K562 (cell line): ENCODE data around the gene UQCRHL. TPM values are rescaled to one million over a fixed set of nuclear protein-coding genes. Genes with fewer than 3 reads are reported as not detected.
"Not testable (repeated sequence)": the region's sequence is repeated elsewhere in the genome, so short reads cannot be mapped to it uniquely, and the experiment has no call there.

Experiments
- ATAC-seq: fragments of 200-7000 bp; cut with Tn5 transposase; 3 replicates; pipeline ENCODE4 v1.9.1; 2020; ENCODE audit warnings: moderate library complexity
- BruUV-seq: library from RNA; stranded (reverse); fragments of 400-500 nt; replicated peaks from 2 replicates; lab custom pipeline; 2021; lab: Mats Ljungman, UMichigan
- CTCF ChIA-PET: fragments of 300-600 bp; formaldehyde crosslinking; extraction: SDS; loops from one replicate; lab custom pipeline; 2021; ENCODE audit warnings: low intra/inter-chr PET ratio; lab: Yijun Ruan, JAX
- POLR2A ChIA-PET: fragments of 300-600, 350-650 bp; sonication (Branson Sonifier 250); formaldehyde crosslinking; extraction: SDS; loops from one replicate; lab custom pipeline; 2021; ENCODE audit warnings: antibody characterized with exemption, inconsistent platforms; lab: Yijun Ruan, JAX
- DNase-seq, 4 experiments: peaks; one replicate each; pipeline versions ENCODE4 v3.0.0 to v3.0.0-alpha.2; 2011 to 2018; ENCODE audit warnings: low spot score in 3 of 4, mixed read lengths in 3 of 4; ENCODE audit errors: extremely low read depth in 1 of 4
- FAIRE-seq: peaks from 2 replicates; lab custom pipeline; 2011; peaks lifted over from hg19 to GRCh38; lab: Jason Lieb, UNC
- H2AFZ ChIP-seq: 2 replicates; pipeline ENCODE4 v1.6.0; 2011; ENCODE audit warnings: low read depth, low read length, control low read depth, inconsistent platforms
- H3K27ac ChIP-seq: fragments of 200-600 bp; 3 replicates; pipeline ENCODE4 v1.8.0; 2011; ENCODE audit warnings: low read depth, mild to moderate bottlenecking, control low read depth, inconsistent platforms, low read length, moderate library complexity, mixed read lengths; ENCODE audit errors: extremely low read depth
- H3K27me3 ChIP-seq, 2 experiments: fragments of 300-600 bp in 1 of 2; 2 replicates in 1 of 2; 3 replicates in 1 of 2; pipeline versions ENCODE4 v1.6.0 to v1.8.0; 2011; ENCODE audit warnings: inconsistent platforms in 2 of 2, low read length in 2 of 2, mild to moderate bottlenecking in 1 of 2, mixed read lengths in 1 of 2, moderate library complexity in 1 of 2; ENCODE audit not compliant: control insufficient read depth in 2 of 2, insufficient read depth in 2 of 2
- H3K36me3 ChIP-seq: fragments of 300-600 bp; 3 replicates; pipeline ENCODE4 v1.8.0; 2011; ENCODE audit warnings: mild to moderate bottlenecking, low read length, inconsistent platforms; ENCODE audit not compliant: control insufficient read depth, insufficient read depth
- H3K4me1 ChIP-seq, 2 experiments: fragments of 200-600 bp in 1 of 2; replicated peaks in 1 of 2; 2 replicates in 1 of 2; 3 replicates in 1 of 2; pipeline versions ENCODE4 v1.5.1 to v1.8.0; 2011; ENCODE audit warnings: inconsistent platforms in 2 of 2, low read length in 2 of 2, mild to moderate bottlenecking in 1 of 2, mixed read lengths in 1 of 2, moderate library complexity in 1 of 2; ENCODE audit not compliant: control insufficient read depth in 2 of 2, insufficient read depth in 2 of 2
- H3K4me2 ChIP-seq: 2 replicates; pipeline ENCODE4 v1.6.1; 2011; ENCODE audit warnings: low read length, control low read depth, inconsistent platforms, mixed read lengths; ENCODE audit not compliant: insufficient read depth
- H3K4me3 ChIP-seq: fragments of 200-600 bp; sonication (generic), shearing (Covaris generic); 2 replicates; pipeline ENCODE4 v1.5.1; 2016; ENCODE audit warnings: control low read depth, inconsistent platforms
- H3K79me2 ChIP-seq: fragments of 200-600 bp; 3 replicates; pipeline ENCODE4 v1.8.0; 2011; ENCODE audit warnings: low read length, inconsistent platforms; ENCODE audit not compliant: control insufficient read depth, insufficient read depth
- H3K9ac ChIP-seq, 2 experiments: 2 replicates each; pipeline versions ENCODE4 v1.6.0 to v1.6.1; 2011; ENCODE audit warnings: low read depth in 2 of 2, low read length in 2 of 2, control low read depth in 1 of 2, inconsistent platforms in 1 of 2, mild to moderate bottlenecking in 1 of 2, mixed read lengths in 1 of 2; ENCODE audit not compliant: insufficient read depth in 1 of 2
- H3K9me1 ChIP-seq: one replicate; pipeline ENCODE4 v1.6.0; 2011; ENCODE audit warnings: inconsistent platforms, mild to moderate bottlenecking, low read length, moderate library complexity; ENCODE audit not compliant: control insufficient read depth, insufficient read depth
- H3K9me3 ChIP-seq: replicated peaks from 2 replicates; pipeline ENCODE4 v1.5.1; 2011; ENCODE audit warnings: low read depth, low read length, inconsistent platforms; ENCODE audit not compliant: control insufficient read depth, insufficient read depth
- H4K20me1 ChIP-seq: replicated peaks from 2 replicates; pipeline ENCODE4 v1.6.1; 2011; ENCODE audit warnings: low read length, inconsistent platforms, mixed read lengths; ENCODE audit not compliant: control insufficient read depth, insufficient read depth
- RBFOX2 ChIP-seq: fragments of 200-400 bp; formaldehyde crosslinking; IDR thresholded peaks from 2 replicates; pipeline ENCODE4 v1.6.1; 2017; ENCODE audit warnings: low read depth, mild to moderate bottlenecking, low read length, moderate library complexity
- ZNF584 ChIP-seq: fragments of 200-800 bp; sonication (Bioruptor generic); IDR thresholded peaks from 2 replicates; pipeline ENCODE4 v1.6.1; 2016; ENCODE audit warnings: low read depth, mild to moderate bottlenecking, missing genetic modification characterization, missing compliant biosample characterization
- WGBS: fragments of 100-300 bp; shearing (Covaris generic); methylation state at CpG from one replicate; pipeline ENCODE4 v1.1.6; 2016; ENCODE audit warnings: low coverage, mixed read lengths; ENCODE audit not compliant: insufficient coverage; ENCODE audit errors: missing lambda C conversion rate; 5-methylcytosine and 5-hydroxymethylcytosine counted together
- in situ Hi-C: fragments of 300-500 bp; cut with MboI; formaldehyde crosslinking; loops from 4 replicates; pipeline ENCODE4 v1.15.0; 2018; ENCODE audit warnings: inconsistent platforms, mixed read lengths
- intact Hi-C: fragments of 100-400 bp; cut with micrococcal nuclease; formaldehyde crosslinking; loops from 2 replicates; pipeline ENCODE4 v1.14.2; 2022
- polyA plus RNA-seq, 8 experiments: library from polyadenylated mRNA; depleted of rRNA in 4 of 8; stranded (reverse) in 5 of 8; unstranded in 3 of 8; fragments of >200 nt; fragmentation: Nextera tagmentation in 2 of 8; fragmentation: Illumina TruSeq in 1 of 8; extraction: Ambion mirVana in 2 of 8; extraction: Trizol in 1 of 8; gene quantifications; 2 replicates each; pipeline versions ENCODE4 v1.2.1 to v1.2.3, GENCODE V29; 2011 to 2014; ENCODE audit warnings: inconsistent platforms in 1 of 8, missing spikeins in 1 of 8
- total RNA-seq, 7 experiments: library from RNA; depleted of rRNA in 6 of 7; stranded (reverse); fragments of >200 nt in 6 of 7; fragmentation: Illumina TruSeq in 2 of 7; extraction: Trizol in 2 of 7; gene quantifications; 2 replicates each; pipeline versions ENCODE4 v1.2.1 to v1.2.3, GENCODE V29; 2011 to 2021; ENCODE audit warnings: low replicate concordance in 1 of 7

UQCRHL gene
- total and polyA plus RNA-seq, 9 of the 15 experiments (the other 6 are each of a cell fraction or from before 2014, with no cell fraction given) = 5.1 to 41.3 (median 21.8) TPM

DNA sequence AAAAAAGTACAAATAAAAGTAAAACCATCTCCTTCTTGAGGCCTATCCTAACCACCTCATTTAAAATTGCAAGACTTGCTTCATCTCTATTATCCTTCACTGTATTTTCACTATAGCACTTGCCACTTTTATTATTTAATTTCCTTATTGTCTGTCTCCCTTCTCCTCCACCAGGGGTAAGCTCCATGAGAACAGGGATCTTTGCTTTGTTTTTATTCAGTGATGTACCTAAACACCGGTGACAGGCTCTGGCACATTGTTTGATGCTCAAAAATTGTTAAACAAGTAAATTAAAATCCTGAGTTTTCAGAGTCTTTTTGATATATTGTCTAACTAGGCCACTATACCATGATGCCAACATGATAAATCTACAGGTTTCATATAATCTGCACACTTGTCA lies 22.8 kb upstream of the UQCRHL start:
- Histone ChIP-seq H2AFZ (no peak overlapping the region), H3K4me1 (peaks cover 18 to 36% of the 10 kb centered on the region in 2 experiments), H3K36me3 (no peaks in the 10 kb centered on the region), H3K4me3 (no peak overlapping the region), H3K27me3 (no peaks in the 10 kb centered on the region), H3K27ac (no peak overlapping the region), H3K4me2 (no peak overlapping the region; the same call in 1 of the 2 replicates), H3K79me2 (peaks cover 40% of the 10 kb centered on the region)
- TF ChIP-seq ZNF584 (CRISPR knock-in tag) (no peak), RBFOX2 (0 out of 2 replicates have a peak, but pooled peaks have one; percentile 12)
- TF ChIP-seq, all 486 proteins: peak for 1
- Histone ChIP-seq H3K9ac (no peak overlapping the region), H4K20me1 (no peaks in the 10 kb centered on the region), H3K9me1 (no peaks in the 10 kb centered on the region), H3K9me3 (no peaks in the 10 kb centered on the region)
- in situ Hi-C loops (no loop called here), intact Hi-C loops (loop anchor here (5.0 to 10.0 kb wide), 2 partner anchors 57 to 305 kb away; partner anchors contain the start of genes CASP9 and DNAJC16)
- no TSS peak for BruUV-seq
- FAIRE-seq (no peak), ATAC-seq (no peak), DNase-seq (no peak)
- POLR2A ChIA-PET = interaction anchor here (0.6 to 1.4 kb wide), 5 partner anchors 9 to 168 kb away, joined by 3 to 5 read pairs (median 4); no protein-coding TSS in a partner anchor
- CTCF ChIA-PET = no interaction called here
- WGBS = 100% methylated on average over 1 of the region's 1 CpG

DNA sequence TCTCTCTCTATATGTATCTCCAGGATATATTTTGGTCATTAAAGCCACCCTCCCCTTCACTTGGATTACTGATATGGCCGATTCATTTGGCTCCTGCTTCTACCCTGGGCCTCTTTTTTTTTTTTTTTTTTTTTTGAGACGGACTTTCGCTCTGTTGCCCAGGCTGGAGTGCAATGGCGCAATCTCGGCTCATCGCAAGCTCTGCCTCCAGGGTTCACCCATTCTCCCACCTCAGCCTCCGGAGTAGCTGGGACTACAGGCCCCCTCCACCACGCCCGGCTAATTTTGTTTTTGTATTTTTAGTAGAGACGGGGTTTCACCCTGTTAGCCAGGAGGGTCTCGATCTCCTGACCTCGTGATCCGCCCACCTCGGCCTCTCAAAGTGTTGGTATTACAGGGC lies 21.5 kb upstream of the UQCRHL start:
- FAIRE-seq = not testable (repeated sequence)

GRCh38 chr1:15827567-15827966 lies 20.1 kb upstream of the UQCRHL start:
- in situ Hi-C loops, H3K27ac ChIP-seq, intact Hi-C loops: not testable (repeated sequence)

More for the DNA sequence above, 21.5 kb upstream of the UQCRHL start:
- WGBS = 82% methylated on average over 13 of the region's 14 CpGs
- intact Hi-C loops, H3K9me1 ChIP-seq, H3K27ac ChIP-seq, H4K20me1 ChIP-seq, H3K27me3 ChIP-seq, BruUV-seq, ATAC-seq, CTCF ChIA-PET, DNase-seq, H3K9ac ChIP-seq, H3K4me3 ChIP-seq, H2AFZ ChIP-seq, H3K4me2 ChIP-seq, H3K9me3 ChIP-seq, H3K36me3 ChIP-seq, in situ Hi-C loops: not testable (repeated sequence)
- Histone ChIP-seq H3K79me2 (peaks cover 30% of the 10 kb centered on the region), H3K4me1 (peaks cover 18 to 26% of the 10 kb centered on the region in 2 experiments)
- POLR2A ChIA-PET = interaction anchor here (0.6 to 1.4 kb wide), 4 partner anchors 8 to 169 kb away, joined by 3 to 5 read pairs (median 4); partner anchors contain the start of gene UQCRHL

More at GRCh38 chr1:15827567-15827966, 20.1 kb upstream of the UQCRHL start:
- FAIRE-seq, H4K20me1 ChIP-seq, H3K4me2 ChIP-seq, H3K9me1 ChIP-seq, H3K36me3 ChIP-seq, POLR2A ChIA-PET, H3K9ac ChIP-seq, CTCF ChIA-PET, H3K27me3 ChIP-seq, BruUV-seq, DNase-seq, H2AFZ ChIP-seq, ATAC-seq, H3K4me3 ChIP-seq, H3K9me3 ChIP-seq: not testable (repeated sequence)
- peaks cover 18 to 22% of the 10 kb centered on the region in 2 experiments for H3K4me1 ChIP-seq
- peaks cover 16% of the 10 kb centered on the region for H3K79me2 ChIP-seq
- WGBS = 85% methylated on average over 12 of the region's 15 CpGs
